H1 (cell line): ENCODE results near the gene PTPRT. TPM values are rescaled to one million over a fixed set of nuclear protein-coding genes. Genes with fewer than 3 reads are reported as not detected.

ENCODE experiments used
- CTCF ChIA-PET: fragments of 300-600 bp; sonication (Branson Sonifier 250); formaldehyde crosslinking; loops from one replicate; lab custom pipeline; 2021; ENCODE audit not compliant: partially characterized antibody; lab: Charles Lee
- POLR2A ChIA-PET: fragments of 300-600 bp; sonication (Branson Sonifier 250); formaldehyde crosslinking; loops from one replicate; lab custom pipeline; 2021; ENCODE audit warnings: inconsistent platforms; ENCODE audit not compliant: partially characterized antibody; lab: Charles Lee
- DNase-seq, 2 experiments: peaks; one replicate each; pipeline versions ENCODE4 v3.0.0 to v3.0.0-alpha.2; 2010 to 2022; ENCODE audit warnings: low spot score in 2 of 2, low read depth in 1 of 2, mixed read lengths in 1 of 2
- FAIRE-seq: peaks from 2 replicates; lab custom pipeline; 2011; peaks lifted over from hg19 to GRCh38; lab: Jason Lieb, UNC
- H2AFZ ChIP-seq: 2 replicates; pipeline ENCODE4 v1.8.1; 2012; ENCODE audit warnings: low read length, inconsistent platforms
- H2AK5ac ChIP-seq: 2 replicates; pipeline ENCODE4 v1.6.1; 2013; ENCODE audit warnings: low read depth, low read length
- H2BK120ac ChIP-seq: replicated peaks from 2 replicates; pipeline ENCODE3; 2013; ENCODE audit warnings: low read depth, low read length, inconsistent platforms
- H2BK12ac ChIP-seq: 2 replicates; pipeline ENCODE4 v1.6.1; 2013; ENCODE audit warnings: low read depth, low read length
- H2BK15ac ChIP-seq: 2 replicates; pipeline ENCODE4 v1.6.1; 2013; ENCODE audit warnings: low read length
- H2BK20ac ChIP-seq: 2 replicates; pipeline ENCODE4 v1.6.1; 2013; ENCODE audit warnings: low read length
- H2BK5ac ChIP-seq: 2 replicates; pipeline ENCODE4 v1.6.1; 2013; ENCODE audit warnings: low read depth, low read length
- H3K14ac ChIP-seq: 2 replicates; pipeline ENCODE4 v1.6.1; 2013; ENCODE audit warnings: inconsistent platforms; ENCODE audit not compliant: insufficient read length
- H3K18ac ChIP-seq: 2 replicates; pipeline ENCODE4 v1.6.1; 2013; ENCODE audit warnings: low read length; ENCODE audit errors: extremely low read depth
- H3K23ac ChIP-seq: 2 replicates; pipeline ENCODE4 v1.6.1; 2013; ENCODE audit warnings: inconsistent platforms; ENCODE audit not compliant: insufficient read length
- H3K23me2 ChIP-seq: 2 replicates; pipeline ENCODE4 v1.6.1; 2013; ENCODE audit warnings: low read depth, low read length
- H3K27ac ChIP-seq: 2 replicates; pipeline ENCODE4 v1.6.1; 2011; ENCODE audit warnings: low read depth, low read length, inconsistent platforms
- H3K27me3 ChIP-seq, 4 experiments: replicated peaks in 1 of 4; 1 replicate in 1 of 4; 2 replicates in 3 of 4; pipeline versions ENCODE4 v1.6.1 to v1.8.1; 2011 to 2013; ENCODE audit warnings: low read length in 3 of 4, mild to moderate bottlenecking in 3 of 4, inconsistent platforms in 2 of 4, mixed read lengths in 2 of 4, moderate library complexity in 1 of 4; ENCODE audit not compliant: control insufficient read depth in 3 of 4, insufficient read depth in 3 of 4; ENCODE audit errors: extremely low read depth in 1 of 4
- H3K36me3 ChIP-seq, 4 experiments: 2 replicates each; pipeline versions ENCODE4 v1.6.1 to v1.8.1; 2011 to 2013; ENCODE audit warnings: mild to moderate bottlenecking in 4 of 4, low read length in 3 of 4, moderate library complexity in 2 of 4, control low read depth in 1 of 4, inconsistent platforms in 1 of 4; ENCODE audit not compliant: insufficient read depth in 4 of 4, control insufficient read depth in 2 of 4
- H3K4ac ChIP-seq: replicated peaks from 2 replicates; pipeline ENCODE3; 2013; ENCODE audit warnings: low read length, low read depth, mixed read lengths, inconsistent platforms; ENCODE audit not compliant: insufficient read length
- H3K4me1 ChIP-seq, 4 experiments: replicated peaks in 1 of 4; 1 replicate in 1 of 4; 2 replicates in 3 of 4; pipeline versions ENCODE4 v1.6.1 to v1.8.1; 2011 to 2013; ENCODE audit warnings: low read length in 3 of 4, inconsistent platforms in 2 of 4, mixed read lengths in 1 of 4; ENCODE audit not compliant: insufficient read depth in 4 of 4, control insufficient read depth in 3 of 4
- H3K4me2 ChIP-seq, 2 experiments: 2 replicates each; pipeline versions ENCODE4 v1.6.1 to v1.8.1; 2011 to 2013; ENCODE audit warnings: low read depth in 2 of 2, low read length in 2 of 2, control low read depth in 1 of 2, inconsistent platforms in 1 of 2, mild to moderate bottlenecking in 1 of 2; ENCODE audit not compliant: insufficient read depth in 1 of 2
- H3K4me3 ChIP-seq, 4 experiments: fragments of 200-600, 300-600 bp in 1 of 4; sonication (generic), shearing (Covaris generic), sonication (Bioruptor Twin) in 1 of 4; 2 replicates each; pipeline versions ENCODE4 v1.5.1 to v1.8.1; 2011 to 2016; ENCODE audit warnings: low read length in 4 of 4, low read depth in 3 of 4, control low read depth in 2 of 4, inconsistent platforms in 2 of 4, mild to moderate bottlenecking in 2 of 4, mixed read lengths in 1 of 4, moderate library complexity in 1 of 4; ENCODE audit not compliant: insufficient read depth in 2 of 4; ENCODE audit errors: extremely low read depth in 1 of 4
- H3K56ac ChIP-seq: replicated peaks from 2 replicates; pipeline ENCODE3; 2013; ENCODE audit warnings: low read depth, mild to moderate bottlenecking, mixed read lengths, low read length, inconsistent platforms; ENCODE audit not compliant: insufficient read length
- H3K79me1 ChIP-seq: 2 replicates; pipeline ENCODE4 v1.6.1; 2013; ENCODE audit warnings: low read depth, low read length, control low read depth
- H3K79me2 ChIP-seq, 2 experiments: 2 replicates each; pipeline versions ENCODE4 v1.6.1 to v1.8.1; 2012 to 2013; ENCODE audit warnings: low read length in 2 of 2, mild to moderate bottlenecking in 2 of 2, inconsistent platforms in 1 of 2; ENCODE audit not compliant: insufficient read depth in 2 of 2, control insufficient read depth in 1 of 2
- H3K9ac ChIP-seq, 4 experiments: replicated peaks in 1 of 4; 1 replicate in 1 of 4; 2 replicates in 3 of 4; pipeline versions ENCODE4 v1.6.1 to v1.8.1; 2011 to 2013; ENCODE audit warnings: low read depth in 3 of 4, low read length in 3 of 4, control low read depth in 2 of 4, mild to moderate bottlenecking in 2 of 4, moderate library complexity in 2 of 4, inconsistent platforms in 1 of 4; ENCODE audit errors: extremely low read depth in 1 of 4
- H3K9me3 ChIP-seq, 2 experiments: 2 replicates each; pipeline versions ENCODE4 v1.6.1 to v1.8.1; 2012 to 2013; ENCODE audit warnings: mild to moderate bottlenecking in 2 of 2, moderate library complexity in 2 of 2, control low read depth in 1 of 2, inconsistent platforms in 1 of 2, low read depth in 1 of 2, low read length in 1 of 2, mixed read lengths in 1 of 2; ENCODE audit not compliant: insufficient read depth in 2 of 2
- H4K20me1 ChIP-seq, 2 experiments: replicated peaks in 1 of 2; 2 replicates each; pipeline versions ENCODE3 to v1.8.1; 2011 to 2013; ENCODE audit warnings: inconsistent platforms in 2 of 2, low read length in 2 of 2, mild to moderate bottlenecking in 1 of 2; ENCODE audit not compliant: insufficient read depth in 2 of 2, control insufficient read depth in 1 of 2
- H4K5ac ChIP-seq: 2 replicates; pipeline ENCODE4 v1.6.1; 2013; ENCODE audit warnings: low read length, low read depth, mixed read lengths, inconsistent platforms; ENCODE audit not compliant: insufficient read length
- H4K8ac ChIP-seq: 2 replicates; pipeline ENCODE4 v1.8.0; 2013; ENCODE audit warnings: mild to moderate bottlenecking, moderate library complexity, low read length, inconsistent platforms; ENCODE audit not compliant: insufficient read depth; ENCODE audit errors: extremely low read depth
- H4K91ac ChIP-seq: replicated peaks from 2 replicates; pipeline ENCODE3; 2013; ENCODE audit warnings: low read length, mixed read lengths, inconsistent platforms; ENCODE audit not compliant: insufficient read length
- ATF2 ChIP-seq: IDR thresholded peaks from 2 replicates; pipeline ENCODE4 v1.6.1; 2012; ENCODE audit warnings: low read length, inconsistent platforms
- ATF3 ChIP-seq: IDR thresholded peaks from 2 replicates; pipeline ENCODE4 v1.6.1; 2011; ENCODE audit warnings: low read depth, mild to moderate bottlenecking, low read length; ENCODE audit not compliant: insufficient read depth
- BACH1 ChIP-seq: IDR thresholded peaks from 2 replicates; pipeline ENCODE4 v1.6.1; 2012; ENCODE audit warnings: low read length, improper control_type of control experiment
- CREB1 ChIP-seq: IDR thresholded peaks from 2 replicates; pipeline ENCODE4 v1.6.1; 2012; ENCODE audit warnings: inconsistent platforms
- GTF2F1 ChIP-seq: IDR thresholded peaks from 2 replicates; pipeline ENCODE4 v1.6.1; 2012; ENCODE audit warnings: low read depth, low read length, improper control_type of control experiment, borderline replicate concordance
- KDM5A ChIP-seq: fragments of 200-600 bp; IDR thresholded peaks from 2 replicates; pipeline ENCODE4 v1.7.1; 2012; ENCODE audit warnings: mild to moderate bottlenecking, low read length, inconsistent platforms, mixed read lengths
- NRF1 ChIP-seq: IDR thresholded peaks from 2 replicates; pipeline ENCODE4 v1.6.1; 2011; ENCODE audit warnings: mild to moderate bottlenecking, low read depth, low read length, improper control_type of control experiment
- RBBP5 ChIP-seq: IDR thresholded peaks from 2 replicates; pipeline ENCODE4 v1.7.1; 2012; ENCODE audit warnings: low read depth, mild to moderate bottlenecking, inconsistent platforms, low read length, moderate library complexity, borderline replicate concordance
- SIX5 ChIP-seq: IDR thresholded peaks from 2 replicates; pipeline ENCODE4 v1.6.1; 2011; ENCODE audit warnings: mild to moderate bottlenecking, low read depth, low read length
- SP2 ChIP-seq: IDR thresholded peaks from 2 replicates; pipeline ENCODE4 v1.6.1; 2012; ENCODE audit warnings: mild to moderate bottlenecking, low read length, inconsistent platforms
- YY1 ChIP-seq: IDR thresholded peaks from 2 replicates; pipeline ENCODE4 v1.6.1; 2011; ENCODE audit warnings: low read depth, mild to moderate bottlenecking, low read length
- WGBS, 2 experiments: shearing (Covaris generic) in 1 of 2; methylation state at CpG; one replicate each; pipeline versions ENCODE4 v1.1.6 to v1.1.7; 2013 to 2015; ENCODE audit warnings: low lambda C conversion rate in 2 of 2, mixed read lengths in 2 of 2, inconsistent platforms in 1 of 2, low coverage in 1 of 2, missing lambda C conversion rate in 1 of 2; ENCODE audit not compliant: insufficient replicate concordance in 2 of 2, insufficient coverage in 1 of 2, insufficient read length in 1 of 2; ENCODE audit errors: extremely low coverage in 1 of 2, missing lambda C conversion rate in 1 of 2; 5-methylcytosine and 5-hydroxymethylcytosine counted together
- polyA plus RNA-seq, 7 experiments: library from polyadenylated mRNA; depleted of rRNA in 3 of 7; stranded (reverse) in 5 of 7; unstranded in 2 of 7; fragments of >200 nt in 5 of 7; fragments of 200-250 nt in 2 of 7; gene quantifications; 1 replicate in 5 of 7; 2 replicates in 1 of 7; 4 replicates in 1 of 7; pipeline versions ENCODE4 v1.2.1 to v1.2.3, GENCODE V29; 2011 to 2013; ENCODE audit warnings: missing spikeins in 2 of 7, mixed read lengths in 2 of 7
- total RNA-seq: library from RNA; stranded (reverse); fragmentation: NEBNext Ultra II Directional; extraction: Animal tissue kit (Norgen Biotek cat#: 25700); gene quantifications from 2 replicates; pipeline ENCODE4 v1.2.1, GENCODE V29; 2021

PTPRT gene
- total and polyA plus RNA-seq, 2 of the 8 experiments (the other 6 are each of a cell fraction or from before 2014, with no cell fraction given), result 0.33 to 1.8 TPM

GRCh38 chr20:42361402-42361970 is 828.2 kb downstream of the PTPRT start:
- H3K18ac ChIP-seq, result no peak overlapping the region
- no peak overlapping the region for H4K91ac ChIP-seq
- ChIA-PET CTCF (interaction anchor here (1.9 kb wide), 1 partner anchor 10 kb away, joined by 4 read pairs; no protein-coding TSS in a partner anchor), POLR2A (no interaction called here)
- no peak overlapping the region for H2AK5ac ChIP-seq
- no peaks in the 10 kb centered on the region for H4K20me1 ChIP-seq
- DNase-seq (no peak), FAIRE-seq (no peak)
- H3K14ac ChIP-seq, result no peak overlapping the region
- no peaks in the 10 kb centered on the region for H3K27me3 ChIP-seq
- H2BK5ac ChIP-seq, result no peak overlapping the region
- no peaks in the 10 kb centered on the region for H3K9me3 ChIP-seq
- no peak overlapping the region for H2BK15ac ChIP-seq
- H3K23ac ChIP-seq, result no peak overlapping the region
- H3K4ac ChIP-seq, result no peak overlapping the region
- no peak overlapping the region for H3K27ac ChIP-seq
- H3K56ac ChIP-seq, result no peak overlapping the region
- H3K79me1 ChIP-seq, result no peaks in the 10 kb centered on the region
- WGBS, 2 experiments, result 83% methylated on average over 5 of the region's 6 CpGs; no CpG with 5 or more reads in 1 of the 2 experiments
- no peak overlapping the region for H3K4me3 ChIP-seq
- H3K4me1 ChIP-seq, result no peaks in the 10 kb centered on the region
- H3K79me2 ChIP-seq, result no peaks in the 10 kb centered on the region
- H3K23me2 ChIP-seq, result no peaks in the 10 kb centered on the region
- H2BK120ac ChIP-seq, result no peak overlapping the region
- H4K5ac ChIP-seq, result no peak overlapping the region
- H3K4me2 ChIP-seq, result no peak overlapping the region
- no peak overlapping the region for H4K8ac ChIP-seq
- H2AFZ ChIP-seq, result no peak overlapping the region
- H2BK12ac ChIP-seq, result no peak overlapping the region
- H3K9ac ChIP-seq, result no peak overlapping the region
- no peaks in the 10 kb centered on the region for H3K36me3 ChIP-seq
- no peak overlapping the region for H2BK20ac ChIP-seq
- TF ChIP-seq KDM5A (no peak), ATF3 (no peak), GTF2F1 (no peak), CREB1 (no peak), SIX5 (no peak), NRF1 (no peak), BACH1 (no peak), RBBP5 (no peak), SP2 (no peak), ATF2 (no peak), YY1 (no peak)
